Testis (tissue), 3 donors: ENCODE data around the gene FBXO46. TPM values are rescaled to one million over a fixed set of nuclear protein-coding genes. Genes with fewer than 3 reads are reported as not detected.

Experiments used
- DNase-seq: peaks from one replicate; pipeline ENCODE4 v3.0.0-alpha.2; 2019
- H3K27ac ChIP-seq, 2 donors: fragments of 200-600 bp; sonication (generic); one replicate each; pipeline ENCODE4 v1.5.1; 2019
- H3K27me3 ChIP-seq: fragments of 200-600 bp; sonication (generic); one replicate; pipeline ENCODE4 v1.5.1; 2019
- H3K36me3 ChIP-seq: fragments of 200-600 bp; sonication (generic); one replicate; pipeline ENCODE4 v1.5.1; 2017; ENCODE audit warnings: low read depth; ENCODE audit errors: missing control alignments
- H3K4me1 ChIP-seq: fragments of 200-600 bp; sonication (generic); one replicate; pipeline ENCODE4 v1.5.1; 2019
- H3K4me3 ChIP-seq, 2 donors: fragments of 200-600 bp; sonication (generic); one replicate each; pipeline ENCODE4 v1.5.1; 2017 to 2019
- H3K9me3 ChIP-seq: fragments of 200-600 bp; sonication (generic); one replicate; pipeline ENCODE4 v1.5.1; 2017
- CTCF ChIP-seq, 3 experiments: fragments of 450-650 bp in 2 of 3; fragments of 200-600 bp in 1 of 3; sonication (generic) in 1 of 3; IDR thresholded peaks; one replicate each; pipeline ENCODE4 v1.5.1; 2016 to 2019; ENCODE audit warnings: antibody characterized with exemption in 3 of 3, mild to moderate bottlenecking in 2 of 3, moderate library complexity in 1 of 3
- POLR2A ChIP-seq: fragments of 450-650 bp; IDR thresholded peaks from one replicate; pipeline ENCODE4 v1.6.1; 2017; ENCODE audit warnings: antibody characterized with exemption, mild to moderate bottlenecking, moderate library complexity
- WGBS, 2 donors: methylation state at CpG; one replicate each; pipeline ENCODE4 v1.1.5; 2018; 5-methylcytosine and 5-hydroxymethylcytosine counted together
- intact Hi-C: fragments of 100-400 bp; cut with DNase I; formaldehyde crosslinking; loops from one replicate; pipeline ENCODE4 v1.15.1; 2023; ENCODE audit warnings: low total_unique reads
- polyA plus RNA-seq: library from polyadenylated mRNA; stranded (reverse); fragments of 350-450 nt; fragmentation: Illumina TruSeq; extraction: RNeasy Lipid Tissue Mini Kit (QIAGEN cat#74804); gene quantifications from one replicate; pipeline ENCODE4 v1.2.3, GENCODE V29; 2014; ENCODE audit warnings: low read depth, low replicate concordance; ENCODE audit not compliant: insufficient read depth
- total RNA-seq, 2 donors: library from RNA; depleted of rRNA; stranded (reverse); fragments of >200 nt; gene quantifications; one replicate each; pipeline ENCODE4 v1.2.3, GENCODE V29; 2016

Gene FBXO46
- total and polyA plus RNA-seq, 3 donors from 2014 or later: 20.1 to 24.2 (median 22.4) TPM

DNA sequence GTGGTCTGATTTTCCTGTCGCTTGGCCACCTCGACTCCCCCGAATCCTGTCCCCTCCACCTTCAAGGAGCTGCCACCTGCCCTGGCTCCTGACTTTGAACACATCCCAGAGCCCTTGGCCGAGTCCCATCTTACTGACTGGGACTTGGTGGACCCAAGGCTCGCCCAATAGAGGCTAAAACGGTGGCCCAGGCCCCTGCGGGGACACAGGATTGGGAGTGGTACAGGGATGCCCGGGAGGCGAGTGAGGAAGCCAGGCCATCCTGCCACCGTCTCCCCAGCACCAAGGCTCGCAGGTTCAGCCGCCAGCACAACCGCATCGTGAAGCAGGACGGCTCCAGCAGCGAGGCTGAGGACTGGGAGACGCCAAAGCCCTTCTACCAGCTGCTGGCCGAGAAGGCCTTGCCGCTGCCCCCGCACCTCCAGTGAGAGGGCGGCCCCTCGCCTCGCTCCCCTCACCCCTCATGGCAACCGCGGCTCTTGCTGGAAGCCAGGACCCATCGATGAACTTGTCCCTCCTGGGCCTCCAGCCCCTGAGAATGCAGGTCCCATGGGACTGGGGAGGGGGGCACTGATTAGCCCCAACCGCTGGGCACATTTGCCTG is 33.1 kb upstream of the FBXO46 start:
- H3K27ac ChIP-seq: peak overlapping the region; percentile 7 to 13

GRCh38 chr19:45762870-45763631 is 32.4 kb upstream of the FBXO46 start:
- Histone ChIP-seq H3K9me3 (no peaks in the 10 kb centered on the region), H3K36me3 (no peaks in the 10 kb centered on the region), H3K27me3 (no peaks in the 10 kb centered on the region), H3K27ac (no peak overlapping the region), H3K4me3 (no peak overlapping the region), H3K4me1 (peaks cover 34% of the 10 kb centered on the region)
- 89 to 92% methylated on average over 9 to 15 of the region's 15 CpGs for WGBS, 2 donors
- no peak for DNase-seq
- intact Hi-C loops: no loop called here
- TF ChIP-seq CTCF (IDR thresholded peaks at IDR 0.05): no peak
- no peak for TF ChIP-seq POLR2A

More for the DNA sequence above, 33.1 kb upstream of the FBXO46 start:
- H3K27me3 ChIP-seq: no peaks in the 10 kb centered on the region
- peaks cover 34% of the 10 kb centered on the region for H3K4me1 ChIP-seq
- H3K4me3 ChIP-seq: no peak overlapping the region
- intact Hi-C loops: no loop called here
- H3K9me3 ChIP-seq: no peaks in the 10 kb centered on the region
- TF ChIP-seq POLR2A: no peak
- TF ChIP-seq CTCF (IDR thresholded peaks at IDR 0.05): no peak
- H3K36me3 ChIP-seq: no peaks in the 10 kb centered on the region
- DNase-seq: no peak
- 31 to 41% methylated on average over 6 to 27 of the region's 27 CpGs for WGBS, 2 donors

DNA sequence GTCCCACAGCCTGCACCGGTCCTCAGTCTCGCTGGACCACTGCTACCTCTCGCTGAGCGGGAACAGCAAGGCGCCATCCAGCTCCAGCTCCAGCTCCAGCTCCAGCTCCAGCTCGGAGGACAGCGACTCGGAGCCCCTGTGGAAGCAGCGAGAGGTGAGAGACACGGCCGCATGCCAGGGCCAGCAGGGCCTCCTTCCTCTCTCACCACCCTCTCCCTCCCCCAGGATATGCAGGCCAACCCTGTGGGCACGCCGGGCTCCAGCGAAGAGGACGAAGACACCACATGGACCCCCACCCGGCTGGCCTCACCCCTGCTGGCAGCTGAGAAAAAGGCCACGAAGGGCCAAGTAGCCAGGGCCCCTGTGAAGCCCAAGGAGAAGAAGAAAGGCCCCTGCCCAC is 31.0 kb upstream of the FBXO46 start:
- no peaks in the 10 kb centered on the region for H3K36me3 ChIP-seq
- no peaks in the 10 kb centered on the region for H3K9me3 ChIP-seq
- TF ChIP-seq CTCF (IDR thresholded peaks at IDR 0.05) (no peak), POLR2A (no peak)
- 93 to 97% methylated on average over 11 to 17 of the region's 17 CpGs for WGBS, 2 donors
- no peak overlapping the region for H3K27ac ChIP-seq
- H3K4me1 ChIP-seq: peaks cover 30% of the 10 kb centered on the region
- intact Hi-C loops: no loop called here
- no peaks in the 10 kb centered on the region for H3K27me3 ChIP-seq
- no peak overlapping the region for H3K4me3 ChIP-seq
- no peak for DNase-seq

DNA sequence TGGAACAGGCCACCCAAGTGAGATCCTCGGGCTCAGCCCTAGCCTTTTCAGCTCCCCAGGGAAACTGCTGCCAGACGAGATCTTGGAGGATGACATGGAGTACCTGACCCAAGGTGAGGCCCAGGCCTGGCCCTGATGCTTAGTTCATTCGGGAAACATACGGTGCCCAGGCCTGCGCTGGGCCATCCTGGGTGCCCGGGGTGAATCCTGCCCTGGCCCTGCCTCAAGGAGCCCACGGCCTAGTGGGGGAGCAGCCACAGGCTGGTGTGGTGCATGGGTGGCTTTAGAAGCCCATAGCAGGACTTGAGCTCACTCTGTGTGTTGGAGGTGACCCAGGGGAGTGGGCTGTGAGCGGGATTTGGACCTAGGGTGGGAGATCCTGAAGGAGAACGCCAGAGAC is 28.2 kb upstream of the FBXO46 start:
- H3K36me3 ChIP-seq: no peaks in the 10 kb centered on the region
- no peak for TF ChIP-seq POLR2A
- no peak for TF ChIP-seq CTCF (IDR thresholded peaks at IDR 0.05)
- intact Hi-C loops: no loop called here
- 81 to 90% methylated on average over 4 to 9 of the region's 9 CpGs for WGBS, 2 donors
- H3K27me3 ChIP-seq: no peaks in the 10 kb centered on the region
- no peaks in the 10 kb centered on the region for H3K9me3 ChIP-seq
- H3K4me3 ChIP-seq: no peak overlapping the region
- peaks cover 6% of the 10 kb centered on the region for H3K4me1 ChIP-seq
- H3K27ac ChIP-seq: no peak overlapping the region
- DNase-seq: no peak
